Left lung (tissue), 10 donors: ENCODE results near the gene LRRC9. TPM values are rescaled to one million over a fixed set of nuclear protein-coding genes. Genes with fewer than 3 reads are reported as not detected.
"Not testable (repeated sequence)": the region's sequence is repeated elsewhere in the genome, so short reads cannot be mapped to it uniquely, and the experiment has no call there.

Experiments used
- ATAC-seq: fragments of 200-7000 bp; cut with Tn5 transposase; one replicate; pipeline ENCODE4 v1.9.1; 2020; ENCODE audit warnings: moderate library complexity
- DNase-seq, 4 donors: peaks; one replicate each; pipeline ENCODE4 v3.0.0-alpha.2; 2013 to 2020
- H3K27ac ChIP-seq, 2 donors: fragments of 200-600 bp; sonication (generic) in 1 of 2; one replicate each; pipeline versions ENCODE4 v1.5.0 to v1.8.0; 2020 to 2021
- H3K27me3 ChIP-seq, 2 donors: fragments of 200-600 bp; sonication (generic) in 1 of 2; one replicate each; pipeline versions ENCODE4 v1.5.0 to v1.8.0; 2020 to 2021
- H3K36me3 ChIP-seq, 2 donors: fragments of 200-600 bp; sonication (generic) in 1 of 2; one replicate each; pipeline versions ENCODE4 v1.5.0 to v1.8.0; 2020 to 2021
- H3K4me1 ChIP-seq, 2 donors: fragments of 200-600 bp; one replicate each; pipeline ENCODE4 v1.8.0; 2021
- H3K4me3 ChIP-seq, 2 donors: fragments of 200-600 bp; sonication (generic) in 1 of 2; one replicate each; pipeline versions ENCODE4 v1.5.0 to v1.8.0; 2020 to 2021; ENCODE audit warnings: mild to moderate bottlenecking in 1 of 2
- H3K9me3 ChIP-seq, 2 donors: fragments of 200-600 bp; sonication (generic) in 1 of 2; one replicate each; pipeline versions ENCODE4 v1.5.0 to v1.8.0; 2020 to 2021
- intact Hi-C, 2 donors: fragments of 100-400 bp; cut with DNase I; formaldehyde crosslinking; loops; one replicate each; pipeline versions ENCODE4 v1.11.2 to v1.14.2; 2022
- polyA plus RNA-seq, 6 donors: library from polyadenylated mRNA; unstranded; fragments of 120-200 nt; gene quantifications; one replicate each; pipeline ENCODE4 v1.2.1, GENCODE V29; 2013; ENCODE audit not compliant: insufficient read length in 6 of 6
- total RNA-seq, 2 donors: library from RNA; stranded (reverse); fragmentation: NEBNext Ultra II Directional; extraction: Animal tissue kit (Norgen Biotek cat#: 25700); gene quantifications; one replicate each; pipeline ENCODE4 v1.2.1, GENCODE V29; 2021
- TF ChIP-seq, protein P1 (sequence below), 2 donors: fragments of 200-600 bp; sonication (generic) in 1 of 2; IDR thresholded peaks; one replicate each; pipeline versions ENCODE4 v1.5.0 to v1.8.0; 2021; ENCODE audit warnings: antibody characterized with exemption in 2 of 2
- donor health status: DM: no; HTN: yes; CAD: no.
- donor health status: DM: no; HTN: no; CAD: no.

LRRC9 gene
- total and polyA plus RNA-seq, 8 donors, result 0.05 to 2.2 (median 0.69) TPM; not detected in 1

DNA sequence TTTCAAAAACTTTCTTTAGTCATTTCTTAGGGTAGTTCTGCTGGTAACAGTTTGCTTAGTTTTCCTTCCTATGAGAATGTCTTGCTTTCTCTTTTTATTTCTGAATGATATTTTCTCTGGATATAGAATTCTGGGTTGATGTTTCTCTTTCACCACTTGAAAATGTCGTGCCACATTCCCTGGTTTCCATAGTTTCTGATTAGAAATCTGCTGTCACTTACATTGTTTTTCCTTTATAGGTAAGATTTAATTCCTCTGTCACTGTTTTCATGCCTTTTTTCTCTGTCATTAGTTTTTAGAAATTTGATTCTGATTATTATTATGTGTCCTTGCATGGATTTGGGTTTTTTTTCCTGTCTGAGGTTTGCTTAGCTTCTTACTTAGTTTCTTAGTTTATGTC lies 94.5 kb downstream of the LRRC9 start:
- DNase-seq (no peak), ATAC-seq (no peak)
- Histone ChIP-seq H3K9me3 (peaks cover 0 to 14% of the 10 kb centered on the region in 2 donors), H3K4me1 (no peaks in the 10 kb centered on the region), H3K36me3 (no peaks in the 10 kb centered on the region), H3K27me3 (no peaks in the 10 kb centered on the region), H3K4me3 (no peak overlapping the region), H3K27ac (no peak overlapping the region)
- intact Hi-C loops, result no loop called here
- TF ChIP-seq, protein P1, sequence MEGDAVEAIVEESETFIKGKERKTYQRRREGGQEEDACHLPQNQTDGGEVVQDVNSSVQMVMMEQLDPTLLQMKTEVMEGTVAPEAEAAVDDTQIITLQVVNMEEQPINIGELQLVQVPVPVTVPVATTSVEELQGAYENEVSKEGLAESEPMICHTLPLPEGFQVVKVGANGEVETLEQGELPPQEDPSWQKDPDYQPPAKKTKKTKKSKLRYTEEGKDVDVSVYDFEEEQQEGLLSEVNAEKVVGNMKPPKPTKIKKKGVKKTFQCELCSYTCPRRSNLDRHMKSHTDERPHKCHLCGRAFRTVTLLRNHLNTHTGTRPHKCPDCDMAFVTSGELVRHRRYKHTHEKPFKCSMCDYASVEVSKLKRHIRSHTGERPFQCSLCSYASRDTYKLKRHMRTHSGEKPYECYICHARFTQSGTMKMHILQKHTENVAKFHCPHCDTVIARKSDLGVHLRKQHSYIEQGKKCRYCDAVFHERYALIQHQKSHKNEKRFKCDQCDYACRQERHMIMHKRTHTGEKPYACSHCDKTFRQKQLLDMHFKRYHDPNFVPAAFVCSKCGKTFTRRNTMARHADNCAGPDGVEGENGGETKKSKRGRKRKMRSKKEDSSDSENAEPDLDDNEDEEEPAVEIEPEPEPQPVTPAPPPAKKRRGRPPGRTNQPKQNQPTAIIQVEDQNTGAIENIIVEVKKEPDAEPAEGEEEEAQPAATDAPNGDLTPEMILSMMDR (IDR thresholded peaks at IDR 0.05), result no peak

DNA sequence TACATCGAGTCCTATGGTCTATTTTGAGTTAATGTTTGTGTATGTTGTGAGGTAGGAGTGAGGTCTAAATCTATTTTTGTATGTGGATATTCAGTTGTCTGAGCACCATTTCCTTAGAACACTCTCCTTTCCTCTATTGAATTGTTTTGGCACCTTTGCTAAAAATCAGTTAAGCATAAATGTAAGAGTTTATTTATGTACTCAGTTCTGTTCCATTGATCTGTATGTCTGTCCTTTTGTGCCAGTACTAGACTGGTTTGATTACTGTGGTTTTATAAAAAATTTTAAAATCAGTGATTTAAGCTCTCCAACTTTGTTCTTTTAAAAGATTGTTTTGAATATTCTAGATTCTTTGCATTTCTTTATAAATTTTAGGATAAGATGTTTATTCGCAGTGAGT lies 101.7 kb downstream of the LRRC9 start:
- intact Hi-C loops, result no loop called here
- Histone ChIP-seq H3K27ac (no peak overlapping the region), H3K4me1 (no peaks in the 10 kb centered on the region), H3K9me3 (no peaks in the 10 kb centered on the region), H3K4me3 (no peak overlapping the region), H3K36me3 (no peaks in the 10 kb centered on the region), H3K27me3 (no peaks in the 10 kb centered on the region)
- ATAC-seq (no peak), DNase-seq (no peak)
- TF ChIP-seq, protein P1 (IDR thresholded peaks at IDR 0.05), result no peak

DNA sequence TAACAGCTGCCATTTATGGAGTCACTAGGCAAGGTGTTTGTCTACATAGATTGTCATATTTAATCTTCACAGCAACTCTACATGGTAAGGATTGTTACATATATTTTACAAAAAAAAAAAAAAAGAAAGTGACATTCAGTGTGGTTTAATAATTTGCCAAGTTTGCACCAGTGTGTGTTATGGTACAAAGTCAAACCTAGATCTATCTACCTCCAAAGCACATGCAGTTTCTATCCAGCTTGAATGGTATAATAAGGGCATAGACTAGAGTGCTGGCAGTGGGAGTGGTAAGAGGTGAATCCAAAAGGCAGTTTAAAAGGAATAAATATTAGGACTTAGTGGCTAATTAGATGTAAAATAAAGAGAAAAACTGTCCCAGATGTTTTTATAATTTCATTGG lies 105.6 kb downstream of the LRRC9 start:
- no peaks in the 10 kb centered on the region for H3K4me1 ChIP-seq
- ATAC-seq (no peak), DNase-seq (no peak)
- intact Hi-C loops, result no loop called here
- no peak overlapping the region for H3K27ac ChIP-seq
- no peaks in the 10 kb centered on the region for H3K9me3 ChIP-seq
- no peaks in the 10 kb centered on the region for H3K36me3 ChIP-seq
- H3K27me3 ChIP-seq, result no peaks in the 10 kb centered on the region
- TF ChIP-seq, protein P1 (IDR thresholded peaks at IDR 0.05), result no peak
- no peak overlapping the region for H3K4me3 ChIP-seq

DNA sequence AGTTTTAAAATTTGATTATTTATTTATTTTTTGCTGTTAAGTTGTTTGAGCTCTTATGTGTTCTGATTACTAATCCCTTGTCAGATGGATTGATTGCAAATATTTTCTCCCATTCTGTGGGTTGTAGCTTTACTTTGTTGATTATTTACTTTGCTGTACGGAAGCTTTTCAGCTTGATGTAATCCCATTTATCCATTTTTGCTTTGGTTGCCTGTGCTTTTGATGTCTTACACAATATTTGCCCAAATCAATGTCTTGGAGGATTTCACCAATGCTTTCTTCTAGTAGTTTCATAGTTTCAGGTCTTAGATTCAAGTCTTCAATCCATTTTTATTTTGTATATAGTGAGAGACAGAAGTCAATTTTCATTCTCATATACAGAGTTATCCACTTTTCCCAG lies 115.2 kb downstream of the LRRC9 start:
- no peak overlapping the region for H3K27ac ChIP-seq
- DNase-seq (no peak), ATAC-seq (no peak)
- no peaks in the 10 kb centered on the region for H3K9me3 ChIP-seq
- H3K4me3 ChIP-seq, result no peak overlapping the region
- intact Hi-C loops, result no loop called here
- TF ChIP-seq, protein P1 (IDR thresholded peaks at IDR 0.05), result no peak
- H3K36me3 ChIP-seq, result no peaks in the 10 kb centered on the region
- H3K27me3 ChIP-seq, result no peaks in the 10 kb centered on the region
- no peaks in the 10 kb centered on the region for H3K4me1 ChIP-seq

DNA sequence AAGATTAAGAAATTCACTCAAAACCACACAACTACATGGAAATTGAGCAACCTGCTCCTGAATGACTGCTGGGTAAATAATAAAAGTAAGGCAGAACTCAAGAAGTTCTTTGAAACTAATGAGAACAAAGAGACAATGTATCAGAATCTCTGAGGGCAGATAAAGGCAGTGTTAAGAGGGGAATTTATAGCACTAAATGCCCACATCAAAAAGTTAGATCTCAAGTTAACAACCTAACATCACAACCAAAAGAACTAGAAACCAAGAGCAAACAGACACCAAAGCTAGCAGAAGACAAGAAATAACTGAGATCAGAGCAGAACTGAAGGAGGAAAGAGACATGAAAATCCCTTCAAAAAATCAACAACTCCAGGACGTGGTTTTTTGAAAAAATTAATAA lies 128.0 kb downstream of the LRRC9 start:
- DNase-seq, H3K27me3 ChIP-seq, ATAC-seq, H3K9me3 ChIP-seq, H3K4me1 ChIP-seq, H3K27ac ChIP-seq, H3K4me3 ChIP-seq, H3K36me3 ChIP-seq, intact Hi-C loops: not testable (repeated sequence)

DNA sequence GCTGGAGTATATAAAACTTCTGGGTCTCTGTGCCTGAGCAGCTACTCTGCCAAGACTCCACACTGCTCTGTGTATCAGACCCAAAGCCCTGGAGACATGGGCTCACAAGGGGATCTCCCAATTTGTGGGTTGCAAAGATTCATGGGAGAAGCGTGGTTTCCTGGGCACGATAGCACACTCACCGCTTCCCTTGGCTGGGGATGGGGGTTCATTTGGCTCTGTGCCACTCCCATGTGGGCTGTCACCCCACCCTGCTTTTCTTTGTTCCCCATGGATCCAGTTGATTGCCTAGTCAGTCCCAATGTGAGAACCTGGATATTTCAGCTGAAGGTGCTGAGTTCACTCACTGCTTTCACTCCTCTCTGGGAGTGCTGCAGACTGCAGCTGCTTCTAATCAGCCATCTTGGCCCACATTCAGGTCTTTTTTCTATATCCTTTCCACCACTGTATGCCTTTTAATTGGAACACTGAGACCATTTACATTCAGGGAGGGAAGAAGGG lies 131.8 kb downstream of the LRRC9 start:
- Histone ChIP-seq H3K27me3 (no peaks in the 10 kb centered on the region), H3K27ac (no peak overlapping the region), H3K4me3 (no peak overlapping the region), H3K9me3 (no peaks in the 10 kb centered on the region), H3K36me3 (no peaks in the 10 kb centered on the region), H3K4me1 (no peaks in the 10 kb centered on the region)
- intact Hi-C loops, result no loop called here
- ATAC-seq, result no peak
- TF ChIP-seq, protein P1 (IDR thresholded peaks at IDR 0.05), result no peak
- DNase-seq, result peak in 2 of 4 donors; percentile 56 to 69
